GM23338 (cell line): ENCODE results near the gene EEA1. TPM values are rescaled to one million over a fixed set of nuclear protein-coding genes. Genes with fewer than 3 reads are reported as not detected.

Source experiments
- ATAC-seq: fragments of 200-7000 bp; cut with Tn5 transposase; 3 replicates; pipeline ENCODE4 v1.9.1; 2020
- DNase-seq: peaks from one replicate; pipeline ENCODE4 v3.0.0-alpha.2; 2015; ENCODE audit warnings: low spot score
- H2AFZ ChIP-seq: fragments of 200-600 bp; sonication (generic); 2 replicates; pipeline ENCODE4 v1.8.0; 2016; ENCODE audit warnings: antibody characterized with exemption, mild to moderate bottlenecking, moderate library complexity
- H3F3A ChIP-seq: fragments of 200-600 bp; sonication (generic); replicated peaks from 2 replicates; pipeline ENCODE4 v1.8.0; 2017; ENCODE audit warnings: antibody characterized with exemption, mixed run types, low read depth
- H3K27ac ChIP-seq: fragments of 200-600 bp; sonication (generic); 2 replicates; pipeline ENCODE4 v1.6.1; 2016; ENCODE audit warnings: low read depth
- H3K27me3 ChIP-seq: fragments of 200-600 bp; sonication (generic); 2 replicates; pipeline ENCODE4 v1.8.0; 2016; ENCODE audit warnings: mild to moderate bottlenecking, mixed run types, moderate library complexity; ENCODE audit not compliant: insufficient read depth
- H3K36me3 ChIP-seq: fragments of 200-600 bp; sonication (generic); 2 replicates; pipeline ENCODE4 v1.8.0; 2016; ENCODE audit warnings: mild to moderate bottlenecking; ENCODE audit not compliant: insufficient read depth
- H3K4me1 ChIP-seq: fragments of 200-600 bp; sonication (generic); 2 replicates; pipeline ENCODE4 v1.8.0; 2016; ENCODE audit warnings: mild to moderate bottlenecking, moderate library complexity; ENCODE audit not compliant: insufficient read depth
- H3K4me2 ChIP-seq: fragments of 200-600 bp; sonication (generic); 2 replicates; pipeline ENCODE4 v1.7.1; 2017; ENCODE audit warnings: mixed run types
- H3K4me3 ChIP-seq: fragments of 200-600 bp; sonication (generic); 2 replicates; pipeline ENCODE4 v1.6.1; 2016; ENCODE audit warnings: mixed run types
- H3K79me2 ChIP-seq: fragments of 200-600 bp; sonication (generic); replicated peaks from 2 replicates; pipeline ENCODE4 v1.8.0; 2017; ENCODE audit warnings: mild to moderate bottlenecking; ENCODE audit not compliant: insufficient read depth
- H3K9me2 ChIP-seq: fragments of 200-600 bp; sonication (generic); 2 replicates; pipeline ENCODE4 v1.8.0; 2017; ENCODE audit not compliant: insufficient read depth
- H4K20me1 ChIP-seq: fragments of 200-600 bp; sonication (generic); replicated peaks from 2 replicates; pipeline ENCODE4 v1.8.0; 2017; ENCODE audit warnings: mild to moderate bottlenecking; ENCODE audit not compliant: insufficient read depth
- H3K27ac Mint-ChIP-seq: 2 replicates; pipeline ENCODE4 v1.8.0; 2020; ENCODE audit warnings: inconsistent platforms, mild to moderate bottlenecking, moderate library complexity, mixed read lengths
- H3K27me3 Mint-ChIP-seq: 3 replicates; pipeline ENCODE4 v1.8.0; 2022; ENCODE audit warnings: low read depth, mild to moderate bottlenecking, moderate library complexity, mixed read lengths, inconsistent platforms; ENCODE audit not compliant: insufficient read depth, poor library complexity
- H3K36me3 Mint-ChIP-seq: 3 replicates; pipeline ENCODE4 v1.8.0; 2021; ENCODE audit warnings: low read depth, mild to moderate bottlenecking, inconsistent platforms, moderate library complexity, mixed read lengths
- H3K4me1 Mint-ChIP-seq: 3 replicates; pipeline ENCODE4 v1.8.0; 2020; ENCODE audit warnings: mild to moderate bottlenecking, inconsistent platforms, mixed read lengths
- H3K4me3 Mint-ChIP-seq: 3 replicates; pipeline ENCODE4 v1.8.0; 2021; ENCODE audit warnings: moderate library complexity, mild to moderate bottlenecking, inconsistent platforms, mixed read lengths
- H3K9me3 Mint-ChIP-seq: 3 replicates; pipeline ENCODE4 v1.8.0; 2020; ENCODE audit warnings: moderate library complexity, mild to moderate bottlenecking, inconsistent platforms, mixed read lengths
- CREB1 ChIP-seq: fragments of 250-450 bp; sonication (Bioruptor Pico); IDR thresholded peaks from 2 replicates; pipeline ENCODE4 v1.5.0; 2020; ENCODE audit warnings: low read depth, mild to moderate bottlenecking, moderate library complexity
- NANOG ChIP-seq: IDR thresholded peaks from 2 replicates; pipeline ENCODE4 v1.6.1; 2016; ENCODE audit warnings: antibody characterized with exemption, borderline replicate concordance
- STAT1 ChIP-seq: IDR thresholded peaks from one replicate; pipeline ENCODE4 v1.6.1; 2016; ENCODE audit warnings: antibody characterized with exemption; ENCODE audit not compliant: unreplicated experiment
- ZNF114 ChIP-seq: fragments of 250-450 bp; sonication (Bioruptor Pico); IDR thresholded peaks from 2 replicates; pipeline ENCODE4 v1.5.0; 2020; ENCODE audit warnings: mild to moderate bottlenecking, moderate library complexity
- polyA plus RNA-seq: library from polyadenylated mRNA; unstranded; fragments of >200 nt; fragmentation: Nextera tagmentation; extraction: Ambion mirVana; gene quantifications from 2 replicates; pipeline ENCODE4 v1.2.1, GENCODE V29; 2016
- total RNA-seq: library from RNA; depleted of rRNA; stranded (reverse); fragments of >200 nt; shearing (Covaris generic); gene quantifications from 2 replicates; pipeline ENCODE4 v1.2.3, GENCODE V29; 2014
- TF ChIP-seq, protein P1 (sequence below): fragments of 250-450 bp; sonication (Bioruptor Pico); IDR thresholded peaks from 2 replicates; pipeline ENCODE4 v1.5.0; 2020; ENCODE audit warnings: mild to moderate bottlenecking, moderate library complexity
- TF ChIP-seq, protein P2 (sequence below): IDR thresholded peaks from one replicate; pipeline ENCODE4 v1.6.1; 2018; ENCODE audit warnings: antibody characterized with exemption; ENCODE audit not compliant: unreplicated experiment

Gene EEA1
- total and polyA plus RNA-seq, 2 experiments from 2014 or later = 10.0 to 41.1 TPM

DNA sequence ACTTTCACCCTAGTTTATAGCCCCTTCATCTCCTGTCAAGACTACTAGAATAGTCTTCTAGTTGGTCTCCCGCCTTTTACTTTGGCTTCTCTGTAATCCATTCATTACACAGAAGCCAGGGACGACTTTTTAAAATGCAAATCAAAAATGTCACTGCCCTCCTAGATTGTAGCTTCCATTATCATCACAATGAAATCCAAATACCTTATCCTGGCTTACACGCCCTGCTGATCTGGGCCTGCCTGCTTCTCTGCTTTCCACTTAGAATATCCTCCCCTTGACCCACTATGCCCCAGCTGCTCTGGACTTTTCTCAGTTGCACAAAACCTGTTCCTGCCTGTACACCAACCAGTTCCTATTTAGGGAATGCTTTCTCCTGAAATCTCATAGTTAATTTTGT is 4.5 kb upstream of the EEA1 start:
- peak; percentile 75 for DNase-seq
- H3K4me3 ChIP-seq = no peak overlapping the region
- peak overlapping the region; percentile 10; the same call in 1 of the 2 replicates for H3K27ac ChIP-seq
- H3K27me3 ChIP-seq = no peaks in the 10 kb centered on the region
- H3K27ac Mint-ChIP-seq = peak overlapping the region; percentile 30; the same call in 1 of the 2 replicates
- no peak overlapping the region for H2AFZ ChIP-seq
- H3K9me2 ChIP-seq = peaks cover 7% of the 10 kb centered on the region; the same call in 1 of the 2 replicates
- H3F3A ChIP-seq = peaks cover 4% of the 10 kb centered on the region; the same call in 1 of the 2 replicates
- ATAC-seq = peak; percentile 12
- H3K36me3 ChIP-seq = no peaks in the 10 kb centered on the region
- H3K4me1 Mint-ChIP-seq = peaks cover 37% of the 10 kb centered on the region
- H3K79me2 ChIP-seq = no peaks in the 10 kb centered on the region
- peaks cover 33% of the 10 kb centered on the region for H3K4me1 ChIP-seq
- peak overlapping the region; percentile 3; the same call in 2 of the 3 replicates for H3K4me3 Mint-ChIP-seq
- no peaks in the 10 kb centered on the region for H3K36me3 Mint-ChIP-seq
- peaks cover 6% of the 10 kb centered on the region for H3K27me3 Mint-ChIP-seq
- TF ChIP-seq CREB1 (CRISPR knock-in tag) (no peak), STAT1 (no peak), ZNF114 (no peak), NANOG (peak; percentile 38; the same call in 1 of the 2 replicates)
- TF ChIP-seq, protein P1, sequence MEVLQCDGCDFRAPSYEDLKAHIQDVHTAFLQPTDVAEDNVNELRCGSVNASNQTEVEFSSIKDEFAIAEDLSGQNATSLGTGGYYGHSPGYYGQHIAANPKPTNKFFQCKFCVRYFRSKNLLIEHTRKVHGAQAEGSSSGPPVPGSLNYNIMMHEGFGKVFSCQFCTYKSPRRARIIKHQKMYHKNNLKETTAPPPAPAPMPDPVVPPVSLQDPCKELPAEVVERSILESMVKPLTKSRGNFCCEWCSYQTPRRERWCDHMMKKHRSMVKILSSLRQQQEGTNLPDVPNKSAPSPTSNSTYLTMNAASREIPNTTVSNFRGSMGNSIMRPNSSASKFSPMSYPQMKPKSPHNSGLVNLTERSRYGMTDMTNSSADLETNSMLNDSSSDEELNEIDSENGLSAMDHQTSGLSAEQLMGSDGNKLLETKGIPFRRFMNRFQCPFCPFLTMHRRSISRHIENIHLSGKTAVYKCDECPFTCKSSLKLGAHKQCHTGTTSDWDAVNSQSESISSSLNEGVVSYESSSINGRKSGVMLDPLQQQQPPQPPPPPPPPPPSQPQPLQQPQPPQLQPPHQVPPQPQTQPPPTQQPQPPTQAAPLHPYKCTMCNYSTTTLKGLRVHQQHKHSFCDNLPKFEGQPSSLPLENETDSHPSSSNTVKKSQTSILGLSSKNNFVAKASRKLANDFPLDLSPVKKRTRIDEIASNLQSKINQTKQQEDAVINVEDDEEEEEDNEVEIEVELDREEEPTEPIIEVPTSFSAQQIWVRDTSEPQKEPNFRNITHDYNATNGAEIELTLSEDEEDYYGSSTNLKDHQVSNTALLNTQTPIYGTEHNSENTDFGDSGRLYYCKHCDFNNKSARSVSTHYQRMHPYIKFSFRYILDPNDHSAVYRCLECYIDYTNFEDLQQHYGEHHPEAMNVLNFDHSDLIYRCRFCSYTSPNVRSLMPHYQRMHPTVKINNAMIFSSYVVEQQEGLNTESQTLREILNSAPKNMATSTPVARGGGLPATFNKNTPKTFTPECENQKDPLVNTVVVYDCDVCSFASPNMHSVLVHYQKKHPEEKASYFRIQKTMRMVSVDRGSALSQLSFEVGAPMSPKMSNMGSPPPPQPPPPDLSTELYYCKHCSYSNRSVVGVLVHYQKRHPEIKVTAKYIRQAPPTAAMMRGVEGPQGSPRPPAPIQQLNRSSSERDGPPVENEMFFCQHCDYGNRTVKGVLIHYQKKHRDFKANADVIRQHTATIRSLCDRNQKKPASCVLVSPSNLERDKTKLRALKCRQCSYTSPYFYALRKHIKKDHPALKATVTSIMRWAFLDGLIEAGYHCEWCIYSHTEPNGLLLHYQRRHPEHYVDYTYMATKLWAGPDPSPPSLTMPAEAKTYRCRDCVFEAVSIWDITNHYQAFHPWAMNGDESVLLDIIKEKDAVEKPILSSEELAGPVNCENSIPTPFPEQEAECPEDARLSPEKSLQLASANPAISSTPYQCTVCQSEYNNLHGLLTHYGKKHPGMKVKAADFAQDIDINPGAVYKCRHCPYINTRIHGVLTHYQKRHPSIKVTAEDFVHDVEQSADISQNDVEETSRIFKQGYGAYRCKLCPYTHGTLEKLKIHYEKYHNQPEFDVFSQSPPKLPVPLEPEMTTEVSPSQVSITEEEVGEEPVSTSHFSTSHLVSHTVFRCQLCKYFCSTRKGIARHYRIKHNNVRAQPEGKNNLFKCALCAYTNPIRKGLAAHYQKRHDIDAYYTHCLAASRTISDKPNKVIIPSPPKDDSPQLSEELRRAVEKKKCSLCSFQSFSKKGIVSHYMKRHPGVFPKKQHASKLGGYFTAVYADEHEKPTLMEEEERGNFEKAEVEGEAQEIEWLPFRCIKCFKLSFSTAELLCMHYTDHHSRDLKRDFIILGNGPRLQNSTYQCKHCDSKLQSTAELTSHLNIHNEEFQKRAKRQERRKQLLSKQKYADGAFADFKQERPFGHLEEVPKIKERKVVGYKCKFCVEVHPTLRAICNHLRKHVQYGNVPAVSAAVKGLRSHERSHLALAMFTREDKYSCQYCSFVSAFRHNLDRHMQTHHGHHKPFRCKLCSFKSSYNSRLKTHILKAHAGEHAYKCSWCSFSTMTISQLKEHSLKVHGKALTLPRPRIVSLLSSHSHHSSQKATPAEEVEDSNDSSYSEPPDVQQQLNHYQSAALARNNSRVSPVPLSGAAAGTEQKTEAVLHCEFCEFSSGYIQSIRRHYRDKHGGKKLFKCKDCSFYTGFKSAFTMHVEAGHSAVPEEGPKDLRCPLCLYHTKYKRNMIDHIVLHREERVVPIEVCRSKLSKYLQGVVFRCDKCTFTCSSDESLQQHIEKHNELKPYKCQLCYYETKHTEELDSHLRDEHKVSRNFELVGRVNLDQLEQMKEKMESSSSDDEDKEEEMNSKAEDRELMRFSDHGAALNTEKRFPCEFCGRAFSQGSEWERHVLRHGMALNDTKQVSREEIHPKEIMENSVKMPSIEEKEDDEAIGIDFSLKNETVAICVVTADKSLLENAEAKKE (CRISPR knock-in tag) = no peak
- TF ChIP-seq, protein P2, sequence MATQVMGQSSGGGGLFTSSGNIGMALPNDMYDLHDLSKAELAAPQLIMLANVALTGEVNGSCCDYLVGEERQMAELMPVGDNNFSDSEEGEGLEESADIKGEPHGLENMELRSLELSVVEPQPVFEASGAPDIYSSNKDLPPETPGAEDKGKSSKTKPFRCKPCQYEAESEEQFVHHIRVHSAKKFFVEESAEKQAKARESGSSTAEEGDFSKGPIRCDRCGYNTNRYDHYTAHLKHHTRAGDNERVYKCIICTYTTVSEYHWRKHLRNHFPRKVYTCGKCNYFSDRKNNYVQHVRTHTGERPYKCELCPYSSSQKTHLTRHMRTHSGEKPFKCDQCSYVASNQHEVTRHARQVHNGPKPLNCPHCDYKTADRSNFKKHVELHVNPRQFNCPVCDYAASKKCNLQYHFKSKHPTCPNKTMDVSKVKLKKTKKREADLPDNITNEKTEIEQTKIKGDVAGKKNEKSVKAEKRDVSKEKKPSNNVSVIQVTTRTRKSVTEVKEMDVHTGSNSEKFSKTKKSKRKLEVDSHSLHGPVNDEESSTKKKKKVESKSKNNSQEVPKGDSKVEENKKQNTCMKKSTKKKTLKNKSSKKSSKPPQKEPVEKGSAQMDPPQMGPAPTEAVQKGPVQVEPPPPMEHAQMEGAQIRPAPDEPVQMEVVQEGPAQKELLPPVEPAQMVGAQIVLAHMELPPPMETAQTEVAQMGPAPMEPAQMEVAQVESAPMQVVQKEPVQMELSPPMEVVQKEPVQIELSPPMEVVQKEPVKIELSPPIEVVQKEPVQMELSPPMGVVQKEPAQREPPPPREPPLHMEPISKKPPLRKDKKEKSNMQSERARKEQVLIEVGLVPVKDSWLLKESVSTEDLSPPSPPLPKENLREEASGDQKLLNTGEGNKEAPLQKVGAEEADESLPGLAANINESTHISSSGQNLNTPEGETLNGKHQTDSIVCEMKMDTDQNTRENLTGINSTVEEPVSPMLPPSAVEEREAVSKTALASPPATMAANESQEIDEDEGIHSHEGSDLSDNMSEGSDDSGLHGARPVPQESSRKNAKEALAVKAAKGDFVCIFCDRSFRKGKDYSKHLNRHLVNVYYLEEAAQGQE = no peak
- H3K9me3 Mint-ChIP-seq = no peaks in the 10 kb centered on the region
- H3K4me2 ChIP-seq = peak overlapping the region; percentile 48
- H4K20me1 ChIP-seq = no peaks in the 10 kb centered on the region
